Epithelial cell of proximal tubule (primary cell): ENCODE measurements around the gene DNER. TPM values are rescaled to one million over a fixed set of nuclear protein-coding genes. Genes with fewer than 3 reads are reported as not detected.

ENCODE experiments used
- DNase-seq: peaks from one replicate; pipeline ENCODE4 v3.0.0-alpha.2; 2011; ENCODE audit warnings: low read depth
- H3K4me3 ChIP-seq: 2 replicates; pipeline ENCODE4 v1.5.1; 2011; ENCODE audit warnings: low read depth, mild to moderate bottlenecking, low read length
- CTCF ChIP-seq: conservative IDR thresholded peaks from 2 replicates; pipeline ENCODE4 v1.5.1; 2012; ENCODE audit warnings: low read depth, mild to moderate bottlenecking, low read length
- total RNA-seq: library from RNA; depleted of rRNA; stranded (reverse); fragments of >200 nt; gene quantifications from 2 replicates; pipeline ENCODE4 v1.2.3, GENCODE V29; 2015

DNER gene
- total RNA-seq, 1 donor from 2014 or later = 2.7 TPM

- TF ChIP-seq CTCF = no peak
- H3K4me3 ChIP-seq = no peak overlapping the region
- no peak for DNase-seq
Observed at GRCh38 chr2:229684942-229685562, 29.3 kb downstream of the DNER start.

GRCh38 chr2:229679393-229680125 is 34.8 kb downstream of the DNER start:
- TF ChIP-seq CTCF = no peak
- DNase-seq = peak; percentile 19
- H3K4me3 ChIP-seq = no peak overlapping the region

- TF ChIP-seq CTCF = no peak
- no peak for DNase-seq
- no peak overlapping the region for H3K4me3 ChIP-seq
Observed at GRCh38 chr2:229675569-229675968, 38.8 kb downstream of the DNER start.

- H3K4me3 ChIP-seq = no peak overlapping the region
- DNase-seq = no peak
- no peak for TF ChIP-seq CTCF
Observed at GRCh38 chr2:229674830-229675530, 39.4 kb downstream of the DNER start.

- H3K4me3 ChIP-seq = no peak overlapping the region
- TF ChIP-seq CTCF = no peak
- DNase-seq = no peak
Observed at GRCh38 chr2:229673676-229674075, 40.7 kb downstream of the DNER start.

- H3K4me3 ChIP-seq = no peak overlapping the region
- TF ChIP-seq CTCF = no peak
- no peak for DNase-seq
Observed at GRCh38 chr2:229672021-229672420, 42.3 kb downstream of the DNER start.
